MCF 10A (cell line): ENCODE measurements around the gene TUBGCP2. TPM values are rescaled to one million over a fixed set of nuclear protein-coding genes. Genes with fewer than 3 reads are reported as not detected.
"Not testable (repeated sequence)": the region's sequence is repeated elsewhere in the genome, so short reads cannot be mapped to it uniquely, and the experiment has no call there.

Source experiments
- BruUV-seq: library from RNA; stranded (reverse); fragments of 400-500 nt; replicated peaks from 2 replicates; lab custom pipeline; 2021; lab: Mats Ljungman, UMichigan
- CTCF ChIA-PET: fragments of 300-600 bp; sonication (Branson Sonifier 250); formaldehyde crosslinking; extraction: SDS; loops from one replicate; lab custom pipeline; 2021; ENCODE audit warnings: antibody characterized with exemption, inconsistent platforms; lab: Yijun Ruan, JAX
- POLR2A ChIA-PET: fragments of 300-600, 350-650 bp; sonication (Branson Sonifier 250); formaldehyde crosslinking; extraction: SDS; loops from one replicate; lab custom pipeline; 2020; ENCODE audit warnings: antibody characterized with exemption, inconsistent platforms; lab: Yijun Ruan, JAX
- DNase-seq: peaks from one replicate; pipeline ENCODE4 v3.0.0-alpha.2; 2018; ENCODE audit not compliant: unreplicated experiment
- H3K27ac Mint-ChIP-seq: one replicate; pipeline ENCODE4 v1.8.0; 2022; ENCODE audit warnings: mild to moderate bottlenecking, low read depth, mixed read lengths; ENCODE audit not compliant: unreplicated experiment
- H3K27me3 Mint-ChIP-seq: one replicate; pipeline ENCODE4 v1.8.0; 2022; ENCODE audit warnings: mixed read lengths; ENCODE audit not compliant: insufficient read depth, unreplicated experiment
- H3K36me3 Mint-ChIP-seq: one replicate; pipeline ENCODE4 v1.8.0; 2022; ENCODE audit warnings: mild to moderate bottlenecking, moderate library complexity, mixed read lengths; ENCODE audit not compliant: insufficient read depth, unreplicated experiment
- H3K4me1 Mint-ChIP-seq: one replicate; pipeline ENCODE4 v1.8.0; 2022; ENCODE audit warnings: mixed read lengths; ENCODE audit not compliant: insufficient read depth, unreplicated experiment
- H3K4me3 Mint-ChIP-seq: one replicate; pipeline ENCODE4 v1.8.0; 2022; ENCODE audit warnings: mild to moderate bottlenecking, moderate library complexity, mixed read lengths; ENCODE audit not compliant: unreplicated experiment
- H3K9me3 Mint-ChIP-seq: one replicate; pipeline ENCODE4 v1.8.0; 2022; ENCODE audit warnings: mixed read lengths; ENCODE audit not compliant: unreplicated experiment
- CTCF ChIP-seq: fragments of 200-600 bp; IDR thresholded peaks from one replicate; pipeline ENCODE4 v1.8.0; 2022; ENCODE audit warnings: antibody characterized with exemption, mild to moderate bottlenecking; ENCODE audit not compliant: unreplicated experiment
- intact Hi-C: fragments of 100-400 bp; cut with micrococcal nuclease; formaldehyde crosslinking; loops from 2 replicates; pipeline ENCODE4 v1.14.1; 2022
- total RNA-seq: library from RNA; stranded (reverse); gene quantifications from 2 replicates; pipeline ENCODE4 v1.2.3, GENCODE V29; 2022

Gene TUBGCP2
- total RNA-seq, 1 experiment from 2014 or later: 95.9 TPM

DNA sequence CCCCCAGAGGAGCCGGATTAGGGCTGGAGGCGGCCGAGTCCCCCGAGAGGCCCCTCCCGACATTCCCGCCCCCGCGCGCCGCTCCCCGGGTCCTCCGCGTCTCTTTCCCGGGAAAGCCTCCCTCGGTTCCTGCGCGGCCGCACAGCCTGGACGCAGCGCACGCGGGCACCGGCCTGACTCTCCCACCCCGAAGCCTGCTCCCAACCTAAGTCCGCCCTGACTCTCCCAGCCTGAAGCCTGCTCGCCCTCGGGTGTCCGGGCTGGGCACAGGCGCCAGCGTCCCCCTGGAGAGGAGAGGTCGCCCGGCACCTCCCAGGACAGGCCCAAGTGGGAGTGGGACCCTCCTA, 71.5 kb downstream of the TUBGCP2 start:
- H3K4me1 Mint-ChIP-seq: no peaks in the 10 kb centered on the region
- no TSS peak for BruUV-seq
- no peak overlapping the region for H3K27ac Mint-ChIP-seq
- intact Hi-C loops: no loop called here
- H3K36me3 Mint-ChIP-seq: no peaks in the 10 kb centered on the region
- CTCF ChIA-PET: no interaction called here
- peaks cover 9% of the 10 kb centered on the region for H3K27me3 Mint-ChIP-seq
- H3K4me3 Mint-ChIP-seq: no peak overlapping the region
- POLR2A ChIA-PET: no interaction called here
- no peak for TF ChIP-seq CTCF
- H3K9me3 Mint-ChIP-seq: no peaks in the 10 kb centered on the region
- no peak for DNase-seq

DNA sequence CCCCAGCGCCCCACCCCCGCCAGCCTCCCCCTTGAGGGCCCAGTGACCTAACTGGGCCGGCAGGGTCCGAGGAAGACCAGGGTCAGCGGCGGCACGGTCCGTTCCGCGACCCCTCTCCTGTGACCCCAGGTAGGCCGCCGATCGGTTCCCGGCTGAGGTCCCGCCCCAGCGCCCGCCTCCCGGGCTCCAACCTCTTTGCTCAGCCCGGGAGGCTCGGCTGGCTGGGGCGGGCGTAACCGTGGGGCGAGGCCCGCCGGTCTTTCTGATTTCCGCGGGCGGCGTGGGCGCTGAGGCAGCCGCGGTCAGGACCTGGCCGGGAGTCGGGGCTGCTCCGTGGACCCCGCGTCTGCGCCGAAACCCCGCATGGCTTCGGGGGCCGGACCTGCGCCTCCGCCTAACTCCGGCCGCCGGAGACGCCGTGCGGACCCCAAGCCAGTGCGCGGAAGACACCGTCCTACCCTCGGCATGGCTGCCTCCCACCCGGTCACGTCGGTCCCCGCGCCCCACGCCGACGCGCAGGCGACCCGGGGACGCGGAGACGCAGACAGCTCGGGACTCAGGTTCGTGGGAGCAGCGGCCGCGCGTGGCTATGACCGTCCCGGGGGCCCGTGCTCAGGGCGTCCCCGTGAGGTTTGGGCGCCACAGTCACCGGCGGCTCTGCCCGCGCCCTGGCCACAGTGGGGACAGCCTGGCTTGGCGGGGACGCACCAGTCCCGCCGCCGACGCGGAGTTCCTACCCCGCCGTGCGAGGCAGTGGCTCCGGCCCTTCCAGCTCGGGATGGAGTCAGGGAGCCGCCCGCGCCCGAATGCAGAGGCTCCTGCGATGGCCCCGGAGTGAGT, 72.1 kb downstream of the TUBGCP2 start:
- POLR2A ChIA-PET: no interaction called here
- H3K27me3 Mint-ChIP-seq: peaks cover 9% of the 10 kb centered on the region

GRCh38 chr10:133235932-133236331, 72.7 kb downstream of the TUBGCP2 start:
- intact Hi-C loops: no loop called here
- no peak for TF ChIP-seq CTCF
- Mint-ChIP-seq H3K9me3 (no peaks in the 10 kb centered on the region), H3K4me3 (no peak overlapping the region), H3K27me3 (peaks cover 9% of the 10 kb centered on the region), H3K4me1 (no peaks in the 10 kb centered on the region), H3K36me3 (no peaks in the 10 kb centered on the region), H3K27ac (no peak overlapping the region)
- no peak for DNase-seq
- ChIA-PET POLR2A (no interaction called here), CTCF (no interaction called here)
- BruUV-seq: no TSS peak

More for the DNA sequence above, 72.1 kb downstream of the TUBGCP2 start:
- Mint-ChIP-seq H3K4me3 (no peak overlapping the region), H3K4me1 (no peaks in the 10 kb centered on the region), H3K36me3 (no peaks in the 10 kb centered on the region), H3K9me3 (no peaks in the 10 kb centered on the region), H3K27ac (no peak overlapping the region)
- no peak for TF ChIP-seq CTCF
- BruUV-seq: no TSS peak
- CTCF ChIA-PET: no interaction called here
- intact Hi-C loops: no loop called here
- DNase-seq: no peak

GRCh38 chr10:133235265-133235855, 73.3 kb downstream of the TUBGCP2 start:
- POLR2A ChIA-PET: no interaction called here
- Mint-ChIP-seq H3K4me1 (no peaks in the 10 kb centered on the region), H3K36me3 (no peaks in the 10 kb centered on the region), H3K27me3 (peaks cover 9% of the 10 kb centered on the region), H3K27ac (no peak overlapping the region), H3K9me3 (no peaks in the 10 kb centered on the region), H3K4me3 (no peak overlapping the region)
- DNase-seq: no peak
- intact Hi-C loops: no loop called here
- no peak for TF ChIP-seq CTCF
- CTCF ChIA-PET: no interaction called here
- no TSS peak for BruUV-seq

DNA sequence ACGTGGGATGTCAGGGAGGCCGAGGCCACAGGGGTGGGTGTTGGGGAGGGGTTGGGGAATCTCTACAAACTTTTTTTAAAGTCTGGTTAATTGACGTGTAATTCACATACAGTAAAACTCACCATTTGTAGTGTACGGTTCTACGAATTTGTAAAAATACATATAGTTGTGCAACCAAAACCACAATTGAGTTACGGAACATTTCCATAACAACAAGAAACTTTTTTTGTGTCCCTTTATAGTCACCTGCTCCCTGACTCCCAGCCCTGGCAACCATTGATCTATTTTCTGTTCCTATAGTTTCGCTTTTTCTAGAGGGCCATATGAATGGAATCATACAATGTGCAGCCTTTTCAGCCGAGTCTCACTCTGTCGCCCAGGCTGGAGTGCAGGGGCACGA, 73.9 kb downstream of the TUBGCP2 start:
- H3K27me3 Mint-ChIP-seq, H3K36me3 Mint-ChIP-seq, H3K9me3 Mint-ChIP-seq, H3K4me3 Mint-ChIP-seq, POLR2A ChIA-PET, H3K27ac Mint-ChIP-seq, CTCF ChIA-PET, DNase-seq, intact Hi-C loops, BruUV-seq, H3K4me1 Mint-ChIP-seq: not testable (repeated sequence)
